GM23248 (cell line): Measurements from ENCODE around the gene SDK2. TPM values are rescaled to one million over a fixed set of nuclear protein-coding genes. Genes with fewer than 3 reads are reported as not detected.

ENCODE experiments used
- DNase-seq: peaks from one replicate; pipeline ENCODE4 v3.0.0-alpha.2; 2015
- H2AFZ ChIP-seq: fragments of 200-600 bp; sonication (generic); 2 replicates; pipeline ENCODE4 v1.6.1; 2016; ENCODE audit warnings: antibody characterized with exemption
- H3F3A ChIP-seq: fragments of 200-600 bp; sonication (generic); 2 replicates; pipeline ENCODE4 v1.6.1; 2016; ENCODE audit warnings: mild to moderate bottlenecking, antibody characterized with exemption, mixed run types; ENCODE audit not compliant: insufficient read depth
- H3K27ac ChIP-seq: fragments of 200-600 bp; sonication (generic); 2 replicates; pipeline ENCODE4 v1.5.1; 2016; ENCODE audit warnings: mild to moderate bottlenecking
- H3K27me3 ChIP-seq: fragments of 200-600 bp; sonication (generic); replicated peaks from 2 replicates; pipeline ENCODE4 v1.6.1; 2016; ENCODE audit warnings: mild to moderate bottlenecking; ENCODE audit not compliant: insufficient read depth
- H3K36me3 ChIP-seq: fragments of 200-600 bp; sonication (generic); 2 replicates; pipeline ENCODE4 v1.6.1; 2016; ENCODE audit warnings: low read depth, mild to moderate bottlenecking
- H3K4me1 ChIP-seq: fragments of 200-600 bp; sonication (generic); 2 replicates; pipeline ENCODE4 v1.6.1; 2016; ENCODE audit warnings: mild to moderate bottlenecking; ENCODE audit not compliant: insufficient read depth
- H3K4me2 ChIP-seq: fragments of 200-600 bp; sonication (generic); one replicate; pipeline ENCODE4 v1.6.1; 2016; ENCODE audit warnings: mild to moderate bottlenecking; ENCODE audit not compliant: unreplicated experiment
- H3K4me3 ChIP-seq: fragments of 200-600 bp; sonication (generic); 2 replicates; pipeline ENCODE4 v1.5.1; 2016; ENCODE audit warnings: mild to moderate bottlenecking
- H3K79me2 ChIP-seq: fragments of 200-600 bp; sonication (generic); 2 replicates; pipeline ENCODE4 v1.6.1; 2016; ENCODE audit warnings: mild to moderate bottlenecking; ENCODE audit not compliant: insufficient read depth
- H3K9ac ChIP-seq: fragments of 200-600 bp; sonication (generic); 2 replicates; pipeline ENCODE4 v1.6.1; 2016; ENCODE audit warnings: mild to moderate bottlenecking
- H3K9me2 ChIP-seq: fragments of 200-600 bp; sonication (generic); 2 replicates; pipeline ENCODE4 v1.6.1; 2016; ENCODE audit warnings: mixed run types, mild to moderate bottlenecking, moderate library complexity; ENCODE audit not compliant: insufficient read depth
- H3K9me3 ChIP-seq: fragments of 200-600 bp; sonication (generic); one replicate; pipeline ENCODE4 v1.6.1; 2017; ENCODE audit warnings: low read depth
- H4K20me1 ChIP-seq: fragments of 200-600 bp; sonication (generic); 2 replicates; pipeline ENCODE4 v1.6.0; 2016; ENCODE audit not compliant: insufficient read depth
- EZH2 ChIP-seq: fragments of 200-600 bp; sonication (generic); IDR thresholded peaks from 2 replicates; pipeline ENCODE4 v1.6.1; 2018; ENCODE audit warnings: antibody characterized with exemption, mild to moderate bottlenecking; ENCODE audit not compliant: insufficient read depth, poor library complexity, severe bottlenecking
- EZH2phosphoT487 ChIP-seq: fragments of 200-600 bp; sonication (generic); IDR thresholded peaks from 2 replicates; pipeline ENCODE4 v1.6.1; 2018; ENCODE audit warnings: antibody characterized with exemption, moderate library complexity, mild to moderate bottlenecking, low read depth; ENCODE audit not compliant: insufficient read depth
- whole genome bisulfite sequencing, 2 experiments: methylation state at CpG; one replicate each; pipeline ENCODE4 v1.1.6; 2015 to 2017; ENCODE audit warnings: low lambda C conversion rate in 2 of 2, low coverage in 1 of 2; ENCODE audit errors: missing lambda C conversion rate in 2 of 2; 5-methylcytosine and 5-hydroxymethylcytosine counted together
- in situ Hi-C: fragments of 300-500 bp; cut with MboI; formaldehyde crosslinking; loops from 2 replicates; pipeline ENCODE4 v1.15.0; 2020
- polyA plus RNA-seq: library from polyadenylated mRNA; unstranded; fragments of >200 nt; fragmentation: Nextera tagmentation; extraction: Ambion mirVana; gene quantifications from 2 replicates; pipeline ENCODE4 v1.2.1, GENCODE V29; 2016
- total RNA-seq: library from RNA; depleted of rRNA; stranded (reverse); fragments of >200 nt; shearing (Covaris generic); gene quantifications from 2 replicates; pipeline ENCODE4 v1.2.3, GENCODE V29; 2014

Gene SDK2
- total and polyA plus RNA-seq, 2 experiments from 2014 or later = under 0.01 to 0.03 TPM

- WGBS, 2 experiments = 79 to 85% methylated on average over 19 of the region's 19 CpGs
These were observed 296.0 kb downstream of the SDK2 start for GRCh38 chr17:73348018-73348828.

GRCh38 chr17:73347351-73347750 lies 296.9 kb downstream of the SDK2 start:
- Histone ChIP-seq H3K27ac (no peak overlapping the region), H3K36me3 (no peaks in the 10 kb centered on the region), H3F3A (no peaks in the 10 kb centered on the region), H4K20me1 (no peaks in the 10 kb centered on the region), H3K9ac (no peak overlapping the region), H2AFZ (0 out of 2 replicates have a peak overlapping the region, but pooled peaks have one; percentile 29), H3K4me2 (no peak overlapping the region), H3K27me3 (no peaks in the 10 kb centered on the region), H3K79me2 (no peaks in the 10 kb centered on the region), H3K9me3 (no peaks in the 10 kb centered on the region), H3K9me2 (no peaks in the 10 kb centered on the region), H3K4me1 (peaks cover 14% of the 10 kb centered on the region), H3K4me3 (no peak overlapping the region)
- DNase-seq = peak; percentile 52
- in situ Hi-C loops = no loop called here
- 15 to 30% methylated on average over 3 to 5 of the region's 5 CpGs for WGBS, 2 experiments
- TF ChIP-seq EZH2 (no peak), EZH2phosphoT487 (no peak)

More at GRCh38 chr17:73348018-73348828, 296.0 kb downstream of the SDK2 start:
- Histone ChIP-seq H3K9me3 (no peaks in the 10 kb centered on the region), H3K9ac (no peak overlapping the region), H3K36me3 (no peaks in the 10 kb centered on the region), H2AFZ (no peak overlapping the region), H3K27ac (no peak overlapping the region), H3K9me2 (no peaks in the 10 kb centered on the region), H3K4me1 (peaks cover 7% of the 10 kb centered on the region), H3K27me3 (no peaks in the 10 kb centered on the region), H3F3A (no peaks in the 10 kb centered on the region), H3K4me3 (no peak overlapping the region), H3K4me2 (no peak overlapping the region), H3K79me2 (no peaks in the 10 kb centered on the region), H4K20me1 (no peaks in the 10 kb centered on the region)
- in situ Hi-C loops = no loop called here
- TF ChIP-seq EZH2phosphoT487 = no peak
- TF ChIP-seq EZH2 = no peak
- DNase-seq = no peak

DNA sequence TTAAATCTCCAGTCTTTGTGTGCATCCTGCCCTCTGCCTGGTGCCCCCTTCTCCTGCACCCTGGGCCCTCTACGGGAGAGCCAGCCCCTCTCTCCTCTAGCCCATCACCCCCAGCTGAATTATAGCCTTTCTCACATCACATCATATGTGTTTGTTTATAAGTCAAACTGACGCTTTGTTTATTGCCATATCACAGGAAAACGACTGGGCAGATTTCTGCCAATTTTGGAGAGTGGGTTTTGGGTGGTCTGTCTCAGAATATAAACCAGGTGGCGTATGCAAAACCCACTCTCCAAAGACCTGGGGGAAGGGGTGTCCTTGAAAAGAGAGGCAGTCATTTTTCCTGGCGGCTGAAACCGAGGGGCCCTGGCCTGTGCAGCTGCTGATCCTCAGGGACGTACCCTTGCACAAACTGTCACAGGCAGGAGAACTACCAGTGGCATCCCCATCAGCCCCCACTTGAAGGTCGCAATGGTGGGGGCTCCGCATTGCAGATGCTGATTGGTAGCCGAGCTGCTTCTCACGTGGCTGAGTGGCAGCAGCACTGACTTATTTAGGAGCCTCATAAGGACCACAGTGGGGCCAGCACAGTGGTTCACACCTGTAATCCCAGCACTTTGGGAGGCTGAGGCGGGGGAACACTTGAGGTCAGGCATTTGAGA lies 297.6 kb downstream of the SDK2 start:
- H3K4me1 ChIP-seq = peaks cover 22% of the 10 kb centered on the region
- TF ChIP-seq EZH2phosphoT487 (no peak), EZH2 (no peak)
- no peak overlapping the region for H3K4me2 ChIP-seq
- H3K27me3 ChIP-seq = no peaks in the 10 kb centered on the region
- H3K27ac ChIP-seq = no peak overlapping the region
- H3F3A ChIP-seq = peaks cover 4% of the 10 kb centered on the region; the same call in 1 of the 2 replicates
- H3K9me2 ChIP-seq = no peaks in the 10 kb centered on the region
- no peak overlapping the region for H2AFZ ChIP-seq
- H3K36me3 ChIP-seq = no peaks in the 10 kb centered on the region
- WGBS, 2 experiments = 83 to 85% methylated on average over 12 of the region's 12 CpGs
- in situ Hi-C loops = no loop called here
- H3K79me2 ChIP-seq = no peaks in the 10 kb centered on the region
- no peaks in the 10 kb centered on the region for H3K9me3 ChIP-seq
- H3K4me3 ChIP-seq = no peak overlapping the region
- no peaks in the 10 kb centered on the region for H4K20me1 ChIP-seq
- no peak for DNase-seq
- no peak overlapping the region for H3K9ac ChIP-seq

DNA sequence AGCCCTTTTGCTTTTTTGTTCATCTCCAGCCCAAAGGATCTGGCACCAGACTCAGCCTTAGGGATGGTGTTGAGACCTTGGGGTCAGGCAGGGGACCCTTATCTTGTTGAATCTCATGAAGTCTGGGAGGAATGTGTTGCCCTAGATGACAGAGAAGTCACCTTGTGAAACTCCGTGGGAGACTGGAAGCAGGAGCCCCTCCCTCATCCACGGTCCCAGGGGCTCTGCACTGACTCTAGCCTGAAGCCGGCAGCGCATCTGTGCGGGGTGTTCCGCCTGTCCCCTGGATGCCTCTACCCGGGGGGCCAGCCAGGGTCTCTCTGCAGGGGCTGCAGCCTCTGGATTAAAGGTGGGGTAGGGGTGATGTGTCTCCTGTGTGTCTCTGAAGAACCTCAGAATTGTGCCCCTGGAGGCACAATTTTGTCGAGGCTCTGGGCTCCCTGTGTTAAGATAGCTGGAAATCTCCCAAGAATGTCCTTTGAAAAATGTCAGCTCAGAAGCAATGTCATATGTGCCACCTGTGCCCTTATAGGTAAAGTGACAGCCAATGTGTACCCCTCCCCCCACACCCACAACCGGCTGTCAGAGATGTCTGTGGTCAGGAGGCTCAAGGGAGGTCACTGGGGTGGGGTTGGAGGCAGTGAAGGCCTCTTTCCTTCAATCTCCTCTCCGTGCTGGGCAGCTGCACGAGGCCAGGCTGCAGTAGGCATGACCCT lies 300.3 kb downstream of the SDK2 start:
- Histone ChIP-seq H2AFZ (peak overlapping the region; percentile 92), H3K4me1 (peaks cover 36% of the 10 kb centered on the region), H3K9ac (peak overlapping the region; percentile 63), H3K36me3 (no peaks in the 10 kb centered on the region), H3K4me3 (peak overlapping the region; percentile 59; the same call in 1 of the 2 replicates), H3K27ac (0 out of 2 replicates have a peak overlapping the region, but pooled peaks have one; percentile 43), H4K20me1 (no peaks in the 10 kb centered on the region), H3K4me2 (peak overlapping the region; percentile 77), H3K27me3 (no peaks in the 10 kb centered on the region), H3K9me3 (no peaks in the 10 kb centered on the region), H3F3A (peaks cover 18% of the 10 kb centered on the region), H3K9me2 (no peaks in the 10 kb centered on the region), H3K79me2 (no peaks in the 10 kb centered on the region)
- in situ Hi-C loops = no loop called here
- TF ChIP-seq EZH2phosphoT487 (no peak), EZH2 (no peak)
- WGBS, 2 experiments = 51 to 55% methylated on average over 11 of the region's 11 CpGs
- DNase-seq = peak; percentile 23
